Left renal cortex interstitium (tissue), 4 donors: ENCODE measurements around the gene MTA1. TPM values are rescaled to one million over a fixed set of nuclear protein-coding genes. Genes with fewer than 3 reads are reported as not detected.

Source experiments
- DNase-seq, 4 donors: peaks; one replicate each; pipeline ENCODE4 v3.0.0-alpha.2; 2013; ENCODE audit warnings: low read depth in 4 of 4, low spot score in 2 of 4, missing footprints in 1 of 4
- polyA plus RNA-seq, 4 donors: library from polyadenylated mRNA; unstranded; fragments of 120-200 nt; gene quantifications; one replicate each; pipeline ENCODE4 v1.2.1, GENCODE V29; 2013; ENCODE audit not compliant: insufficient read length in 4 of 4

MTA1 gene
- polyA plus RNA-seq, 4 donors = 71.1 to 172 (median 132) TPM

GRCh38 chr14:105421723-105422615 is 2.3 kb downstream of the MTA1 start:
- no peak for DNase-seq

- no peak for DNase-seq
These were observed 3.3 kb downstream of the MTA1 start for GRCh38 chr14:105422695-105423487.

GRCh38 chr14:105423488-105424195 is 4.0 kb downstream of the MTA1 start:
- no peak for DNase-seq

GRCh38 chr14:105424861-105425260 is 5.2 kb downstream of the MTA1 start:
- no peak for DNase-seq

- DNase-seq = no peak
These were observed 6.2 kb downstream of the MTA1 start for GRCh38 chr14:105425823-105426247.

GRCh38 chr14:105426416-105427130 is 6.9 kb downstream of the MTA1 start:
- DNase-seq = no peak

GRCh38 chr14:105427412-105427811 is 7.8 kb downstream of the MTA1 start:
- DNase-seq = no peak

GRCh38 chr14:105427936-105428485 is 8.4 kb downstream of the MTA1 start:
- DNase-seq = no peak

GRCh38 chr14:105430042-105430441 is 10.4 kb downstream of the MTA1 start:
- DNase-seq = no peak

- DNase-seq = no peak
These were observed 10.9 kb downstream of the MTA1 start for GRCh38 chr14:105430565-105430964.

- DNase-seq = no peak
These were observed 11.6 kb downstream of the MTA1 start for GRCh38 chr14:105431256-105431655.

GRCh38 chr14:105432657-105433056 is 13.0 kb downstream of the MTA1 start:
- no peak for DNase-seq

GRCh38 chr14:105433161-105433605 is 13.6 kb downstream of the MTA1 start:
- no peak for DNase-seq

GRCh38 chr14:105436402-105436801 is 16.8 kb downstream of the MTA1 start:
- DNase-seq = no peak

- no peak for DNase-seq
These were observed 17.5 kb downstream of the MTA1 start for GRCh38 chr14:105436891-105437722.

- no peak for DNase-seq
These were observed 18.3 kb downstream of the MTA1 start for GRCh38 chr14:105437723-105438500.

GRCh38 chr14:105439179-105439578 is 19.6 kb downstream of the MTA1 start:
- DNase-seq = no peak
